ENCODE data around the gene TALDO1.

The TALDO1 gene

DNA sequence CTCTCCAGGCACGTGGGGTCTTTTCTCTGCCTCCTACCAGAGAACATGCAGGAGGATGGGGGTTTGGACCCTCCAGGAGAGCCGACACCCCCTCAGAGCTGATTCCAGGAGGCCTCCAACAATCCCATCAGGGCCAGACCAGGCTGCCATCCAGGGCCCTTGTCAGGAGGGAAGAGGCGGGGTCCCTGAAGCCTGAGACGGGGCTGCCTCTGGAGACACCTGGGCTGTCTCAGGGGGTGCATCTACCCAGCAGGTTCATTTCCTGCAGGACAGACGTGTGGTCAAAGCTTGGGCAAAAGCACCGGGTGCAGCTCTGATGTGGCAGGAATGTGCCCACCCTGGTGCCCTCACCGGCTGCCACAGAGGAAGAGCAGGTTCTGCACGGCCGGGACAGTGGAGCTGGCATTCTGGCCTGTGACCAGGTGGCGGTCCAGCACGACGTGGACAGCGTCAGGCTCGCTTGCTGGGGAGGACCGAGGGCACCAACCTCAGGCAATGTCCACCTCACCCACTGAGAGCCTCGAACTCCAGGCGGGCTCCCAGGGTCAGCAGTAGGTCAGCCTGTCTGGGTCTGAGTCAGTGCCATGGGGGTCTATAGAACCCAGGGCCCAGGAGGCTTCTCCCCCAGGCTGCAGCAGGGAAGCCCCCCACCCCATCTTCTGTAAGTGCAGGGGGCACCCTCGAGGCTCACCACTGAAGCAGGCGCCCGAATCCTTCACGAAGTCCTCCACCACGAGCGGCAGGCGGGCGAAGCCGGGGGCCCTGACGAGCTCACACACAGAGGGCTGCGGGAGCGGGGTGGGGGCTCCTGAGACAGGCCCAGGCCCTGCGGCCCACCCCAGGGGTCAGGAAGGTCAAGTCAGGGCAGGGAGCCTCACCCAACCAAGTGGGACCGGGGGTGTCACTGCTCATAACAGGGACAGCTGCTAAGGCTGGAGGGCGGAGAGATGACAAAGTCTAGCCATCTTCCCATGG is 23.7 kb downstream of the TALDO1 start:
- DNase-seq, result no peak

DNA sequence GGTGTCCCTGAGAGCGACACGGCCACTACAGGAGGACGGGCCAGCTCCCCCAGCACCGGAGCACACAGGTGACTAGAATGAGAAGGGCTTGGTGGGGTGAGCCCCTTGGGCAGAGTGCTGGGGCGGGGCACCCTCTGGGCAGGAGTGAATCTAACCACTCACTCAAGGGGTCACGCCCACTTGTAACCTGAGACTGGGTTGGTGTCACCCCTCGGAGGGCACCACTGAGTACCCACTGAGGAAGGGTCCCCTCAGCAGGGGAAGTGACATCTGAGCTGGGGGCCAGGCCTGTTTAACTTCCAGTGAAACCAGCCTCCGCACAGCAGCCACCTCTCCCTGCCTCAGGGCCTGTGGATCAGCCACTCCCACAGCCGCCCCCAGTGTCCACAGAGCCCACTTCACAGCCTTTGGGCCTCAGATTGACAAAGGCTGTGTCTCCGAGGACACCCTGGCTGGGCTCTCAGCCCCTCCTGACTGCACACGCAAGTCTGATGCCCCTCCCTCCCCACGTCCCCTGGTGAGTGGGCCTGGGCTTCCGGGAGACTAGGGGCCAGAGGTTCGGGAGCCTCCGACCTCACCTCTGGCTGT is 24.4 kb downstream of the TALDO1 start:
- DNase-seq, result no peak

GRCh38 chr11:772429-773390 is 25.4 kb downstream of the TALDO1 start:
- DNase-seq, result no peak

- DNase-seq, result no peak
Observed at GRCh38 chr11:773425-773824, 26.2 kb downstream of the TALDO1 start.

- DNase-seq, result no peak
Observed at GRCh38 chr11:773830-774229, 26.6 kb downstream of the TALDO1 start.

GRCh38 chr11:774873-775592 is 27.8 kb downstream of the TALDO1 start:
- no peak for DNase-seq

- DNase-seq, result no peak
Observed at GRCh38 chr11:776263-776560, 28.9 kb downstream of the TALDO1 start.

DNA sequence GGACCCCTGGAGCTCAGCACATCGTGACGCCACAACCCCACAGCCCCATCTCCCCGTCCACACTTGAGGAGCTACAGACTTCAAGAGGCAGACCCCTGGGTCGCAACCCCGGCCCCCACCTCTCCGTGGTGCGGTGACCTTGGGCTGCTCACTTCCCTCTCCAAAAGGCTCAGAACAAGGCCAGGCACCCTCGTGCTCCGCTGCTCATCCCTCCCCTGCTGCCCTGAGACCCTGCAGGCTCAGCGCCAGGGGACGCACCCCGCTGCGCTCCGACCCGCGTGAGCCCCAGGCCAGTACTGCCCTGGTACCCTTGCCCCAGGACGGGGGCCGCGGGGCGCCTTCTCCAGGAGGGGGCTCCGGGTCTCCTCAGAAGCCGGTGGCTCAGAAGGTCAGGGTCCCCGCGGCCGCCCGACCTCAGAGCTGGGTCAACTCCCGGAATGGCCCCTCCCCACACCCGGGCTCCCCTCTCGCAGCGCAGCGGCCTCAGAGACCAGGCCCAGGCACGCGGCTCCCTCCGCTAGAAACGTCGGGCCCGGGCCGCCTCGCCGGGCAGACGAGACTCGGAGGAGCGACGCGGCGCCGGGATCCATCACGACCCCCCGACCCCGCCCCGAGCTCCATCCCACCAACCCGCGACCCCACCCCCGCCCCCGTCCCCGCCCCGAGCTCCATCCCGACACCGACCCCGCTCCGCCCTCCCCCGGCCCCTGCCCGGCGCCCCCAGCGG is 29.5 kb downstream of the TALDO1 start:
- no peak for DNase-seq

- peak; percentile 81 for DNase-seq
Observed at GRCh38 chr11:777288-778255, 30.3 kb downstream of the TALDO1 start, which contains the start of gene GATD1. GATD1 (minus strand) TSS chr11:777487; CDS start chr11:777462, 25 bp downstream.

- DNase-seq, result no peak
Observed at GRCh38 chr11:778976-779954, 32.0 kb downstream of the TALDO1 start.

DNA sequence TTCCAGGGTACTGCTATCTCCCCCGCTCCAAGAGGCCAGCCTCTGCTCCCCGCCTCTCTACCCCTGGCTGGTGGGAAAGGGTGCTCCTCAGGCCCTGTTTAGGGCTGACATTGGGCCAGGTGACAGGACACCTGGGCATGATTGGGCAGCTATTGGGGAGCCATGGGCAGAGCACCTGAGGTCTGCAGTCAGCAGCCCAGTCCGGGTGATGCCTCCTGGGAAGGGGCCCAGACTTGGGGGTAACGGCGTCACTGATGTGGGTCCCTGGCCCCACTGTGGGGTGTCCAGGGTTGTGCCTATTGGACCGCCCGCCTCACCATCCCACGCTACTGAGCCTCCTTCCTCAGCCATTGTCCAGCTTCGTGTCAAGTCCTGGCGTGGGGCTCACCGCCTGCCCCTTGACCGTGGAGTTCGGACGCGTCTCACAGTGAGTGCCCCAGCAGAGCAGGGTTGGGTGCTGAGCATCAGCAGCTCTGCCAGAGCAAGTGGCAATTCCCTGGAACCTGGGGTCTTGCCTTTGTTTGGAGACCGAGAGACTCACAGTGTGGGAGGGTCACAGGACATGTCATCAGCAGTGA is 32.8 kb downstream of the TALDO1 start:
- DNase-seq, result no peak

DNA sequence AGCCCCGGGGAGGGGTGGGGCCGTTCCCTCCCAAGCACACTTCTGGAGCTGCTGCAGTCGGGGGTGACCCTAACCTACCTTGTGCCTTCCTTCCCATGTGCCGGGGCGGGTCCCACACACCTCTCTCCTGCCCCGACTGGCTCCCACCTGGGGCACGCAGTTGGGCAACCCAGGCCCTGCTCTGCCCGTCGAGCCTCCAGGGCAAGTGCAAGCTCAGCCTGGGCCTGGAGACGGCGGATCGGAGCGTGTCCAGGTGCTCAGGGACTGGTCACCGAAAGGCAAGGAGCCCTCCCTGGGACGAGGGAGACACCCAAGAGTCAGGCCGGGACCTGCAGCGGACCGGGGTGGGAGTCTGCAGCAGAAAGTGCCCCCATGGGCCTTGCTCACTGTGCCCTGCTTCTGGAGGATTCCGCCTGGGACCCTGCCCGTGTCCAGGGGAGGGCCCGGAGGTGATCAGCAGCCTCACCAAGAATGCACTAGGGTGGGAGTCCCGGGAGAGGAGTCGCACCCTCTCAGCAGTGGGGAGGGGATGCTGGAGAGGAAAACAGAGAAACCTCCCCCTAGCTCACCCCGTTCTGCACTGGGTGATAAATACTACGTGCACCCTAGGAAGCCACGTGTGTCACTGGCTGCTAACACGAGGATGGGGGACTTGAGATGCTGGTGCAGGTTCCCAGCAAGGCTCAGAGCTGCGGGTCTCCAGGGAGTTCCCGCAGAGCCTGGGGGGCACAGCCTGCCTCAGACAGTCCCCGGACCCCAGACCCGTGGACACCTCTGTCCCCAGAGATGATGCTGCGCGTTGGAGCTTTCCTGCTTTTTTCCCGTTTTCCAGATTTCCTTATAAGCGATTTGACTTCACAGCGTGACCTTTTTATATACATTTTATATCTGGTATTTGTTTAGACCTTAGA is 35.3 kb downstream of the TALDO1 start:
- no peak for DNase-seq

- DNase-seq, result peak; percentile 60
Observed at GRCh38 chr11:783581-784015, 36.3 kb downstream of the TALDO1 start.

- no peak for DNase-seq
Observed at GRCh38 chr11:786235-787083, 39.2 kb downstream of the TALDO1 start.

DNA sequence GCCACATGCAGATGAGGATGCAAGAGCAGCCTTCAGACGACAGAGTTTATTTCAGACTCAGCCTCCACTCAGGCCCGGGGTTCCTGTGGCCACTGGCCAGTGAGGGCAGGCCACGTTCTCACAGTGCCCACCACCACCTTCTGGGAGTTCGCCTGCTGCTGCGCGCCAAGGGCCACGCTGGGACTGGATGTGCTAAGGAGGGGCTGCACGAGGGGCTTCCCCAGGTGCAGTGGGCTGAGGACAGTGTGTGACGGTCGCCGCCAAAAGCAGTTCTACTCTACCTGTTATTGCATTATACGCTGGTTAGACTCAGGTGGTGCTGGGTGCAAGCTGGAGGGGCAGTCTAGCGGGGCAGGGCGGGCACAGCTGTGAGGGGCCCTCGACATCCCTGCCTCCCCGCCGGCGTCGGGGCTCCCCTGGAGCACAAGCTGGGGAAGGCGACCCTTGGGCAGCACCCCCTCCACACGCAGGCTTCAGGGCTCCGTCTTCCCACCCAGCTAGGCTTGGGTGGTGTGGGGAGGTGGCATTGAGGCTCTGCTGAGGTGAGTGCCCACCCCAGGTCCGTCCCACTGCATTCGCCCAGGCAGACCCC is 39.9 kb downstream of the TALDO1 start:
- DNase-seq, result no peak

DNA sequence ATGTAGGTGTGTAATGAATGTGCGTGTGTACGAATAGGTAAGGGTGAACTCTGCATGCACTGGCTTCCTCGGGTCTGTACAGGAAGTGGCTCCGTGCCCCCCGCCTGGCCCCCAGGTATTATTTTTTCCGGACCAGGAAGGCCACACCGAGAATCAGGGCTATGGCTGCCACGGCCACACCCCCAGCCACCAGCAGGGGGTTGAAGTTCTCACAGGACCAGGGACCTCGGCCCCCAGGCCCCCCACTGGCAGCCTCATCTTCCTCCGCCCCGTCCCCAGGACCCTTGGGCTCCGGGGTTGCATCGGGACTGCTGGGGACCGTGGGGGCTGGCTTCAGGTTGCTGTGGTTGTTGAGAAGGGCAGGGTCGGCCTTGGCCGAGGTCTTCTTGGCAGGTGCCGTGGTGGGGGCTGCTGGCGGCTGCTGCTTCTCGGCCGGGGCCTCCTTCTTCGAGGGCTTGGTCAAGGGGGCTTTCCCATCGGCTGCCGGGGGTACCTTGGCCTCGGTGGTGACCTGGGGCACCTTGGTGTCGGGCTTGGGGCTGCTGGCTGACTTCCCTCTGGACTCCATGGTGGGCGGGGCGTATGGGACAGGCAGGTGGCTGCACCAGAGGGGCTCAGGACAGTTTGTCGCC is 40.9 kb downstream of the TALDO1 start:
- no peak for DNase-seq

All from NCI-H1048 (cell line).